K562 (cell line): Measurements from ENCODE around the gene RHD. TPM values are rescaled to one million over a fixed set of nuclear protein-coding genes. Genes with fewer than 3 reads are reported as not detected.

Experiments
- BHLHE40 ChIP-seq: IDR thresholded peaks from 2 replicates; pipeline ENCODE4 v1.6.1; 2011; ENCODE audit warnings: low read length, improper control_type of control experiment
- CHD4 ChIP-seq: fragments of 200-600 bp; sonication (generic); IDR thresholded peaks from 3 replicates; pipeline ENCODE4 v1.6.1; 2012; ENCODE audit warnings: low read depth, mild to moderate bottlenecking, mixed read lengths, low read length, inconsistent platforms; ENCODE audit not compliant: insufficient read depth, insufficient replicate concordance, poor library complexity, severe bottlenecking
- CREBBP ChIP-seq: IDR thresholded peaks from one replicate; pipeline ENCODE4 v1.6.1; 2012; ENCODE audit warnings: low read depth, mild to moderate bottlenecking, control low read depth, inconsistent platforms, low read length
- DNMT1 ChIP-seq: fragments of 450-650 bp; IDR thresholded peaks from 2 replicates; pipeline ENCODE4 v1.6.1; 2016; ENCODE audit warnings: antibody characterized with exemption, mild to moderate bottlenecking
- GABPB2 ChIP-seq: fragments of 250-450 bp; sonication (Bioruptor Pico); conservative IDR thresholded peaks from 2 replicates; pipeline ENCODE4 v1.5.1; 2021; ENCODE audit warnings: mild to moderate bottlenecking
- ILF3 ChIP-seq: fragments of 450-650 bp; IDR thresholded peaks from 2 replicates; pipeline ENCODE4 v1.6.1; 2018; ENCODE audit warnings: antibody characterized with exemption, mild to moderate bottlenecking, moderate library complexity, borderline replicate concordance
- MCM3 ChIP-seq: fragments of 450-650 bp; IDR thresholded peaks from 2 replicates; pipeline ENCODE4 v1.6.1; 2016
- MED1 ChIP-seq: sonication (generic); formaldehyde crosslinking; IDR thresholded peaks from 2 replicates; pipeline ENCODE4 v1.8.1; 2023; ENCODE audit warnings: missing genetic modification reagents, borderline replicate concordance
- MEF2D ChIP-seq: conservative IDR thresholded peaks from 2 replicates; pipeline ENCODE4 v1.6.1; 2016; ENCODE audit warnings: low read depth, missing genetic modification characterization, missing compliant biosample characterization
- PHB ChIP-seq: fragments of 250-450 bp; sonication (Bioruptor Pico); IDR thresholded peaks from 2 replicates; pipeline ENCODE4 v1.5.0; 2021
- PTRF ChIP-seq: fragments of 450-650 bp; IDR thresholded peaks from 2 replicates; pipeline ENCODE4 v1.6.1; 2016; ENCODE audit warnings: mild to moderate bottlenecking, missing genetic modification characterization, missing compliant biosample characterization
- RAD51 ChIP-seq: fragments of 450-650 bp; IDR thresholded peaks from 2 replicates; pipeline ENCODE4 v1.7.1; 2016; ENCODE audit warnings: low read depth, mild to moderate bottlenecking, borderline replicate concordance
- SAFB2 ChIP-seq: fragments of 200-400 bp; formaldehyde crosslinking; IDR thresholded peaks from 2 replicates; pipeline ENCODE4 v1.6.1; 2018; ENCODE audit warnings: borderline replicate concordance, low read length, low read depth, moderate library complexity; ENCODE audit not compliant: severe bottlenecking
- SNIP1 ChIP-seq: fragments of 450-650 bp; IDR thresholded peaks from 2 replicates; pipeline ENCODE4 v1.7.1; 2017; ENCODE audit warnings: low read depth, mild to moderate bottlenecking
- SRSF3 ChIP-seq: fragments of 200-400 bp; formaldehyde crosslinking; IDR thresholded peaks from 2 replicates; pipeline ENCODE4 v1.6.1; 2016; ENCODE audit warnings: mild to moderate bottlenecking, low read length, moderate library complexity; ENCODE audit not compliant: insufficient read depth
- ZC3H4 ChIP-seq: sonication (generic); formaldehyde crosslinking; IDR thresholded peaks from 2 replicates; pipeline ENCODE4 v1.9.0; 2021; ENCODE audit warnings: missing genetic modification reagents, borderline replicate concordance
- ZNF140 ChIP-seq: fragments of 250-450 bp; sonication (Bioruptor Pico); IDR thresholded peaks from 2 replicates; pipeline ENCODE4 v1.8.0; 2021; ENCODE audit warnings: moderate library complexity, mild to moderate bottlenecking, inconsistent platforms
- polyA plus RNA-seq, 8 experiments: library from polyadenylated mRNA; depleted of rRNA in 4 of 8; stranded (reverse) in 5 of 8; unstranded in 3 of 8; fragments of >200 nt; fragmentation: Nextera tagmentation in 2 of 8; fragmentation: Illumina TruSeq in 1 of 8; extraction: Ambion mirVana in 2 of 8; extraction: Trizol in 1 of 8; gene quantifications; 2 replicates each; pipeline versions ENCODE4 v1.2.1 to v1.2.3, GENCODE V29; 2011 to 2014; ENCODE audit warnings: inconsistent platforms in 1 of 8, missing spikeins in 1 of 8
- total RNA-seq, 7 experiments: library from RNA; depleted of rRNA in 6 of 7; stranded (reverse); fragments of >200 nt in 6 of 7; fragmentation: Illumina TruSeq in 2 of 7; extraction: Trizol in 2 of 7; gene quantifications; 2 replicates each; pipeline versions ENCODE4 v1.2.1 to v1.2.3, GENCODE V29; 2011 to 2021; ENCODE audit warnings: low replicate concordance in 1 of 7
- TF ChIP-seq, protein P1 (sequence below): sonication (generic); formaldehyde crosslinking; IDR thresholded peaks from 2 replicates; pipeline ENCODE4 v1.8.1; 2023; ENCODE audit warnings: mild to moderate bottlenecking, missing genetic modification reagents
- TF ChIP-seq, protein P2 (sequence below): fragments of 450-650 bp; formaldehyde crosslinking; IDR thresholded peaks from 2 replicates; pipeline ENCODE4 v1.4.0; 2022; ENCODE audit warnings: mild to moderate bottlenecking, moderate library complexity
- TF ChIP-seq, protein P3 (sequence below): sonication (generic); formaldehyde crosslinking; IDR thresholded peaks from 2 replicates; pipeline ENCODE4 v1.8.1; 2022; ENCODE audit warnings: missing genetic modification reagents
- TF ChIP-seq, protein P4 (sequence below): fragments of 250-450 bp; sonication (Bioruptor Pico); IDR thresholded peaks from 2 replicates; pipeline ENCODE4 v1.9.0; 2021; ENCODE audit warnings: mild to moderate bottlenecking

RHD gene
- total and polyA plus RNA-seq, 9 of the 15 experiments (the other 6 are each of a cell fraction or from before 2014, with no cell fraction given), result 8.8 to 32.4 (median 15.0) TPM

DNA sequence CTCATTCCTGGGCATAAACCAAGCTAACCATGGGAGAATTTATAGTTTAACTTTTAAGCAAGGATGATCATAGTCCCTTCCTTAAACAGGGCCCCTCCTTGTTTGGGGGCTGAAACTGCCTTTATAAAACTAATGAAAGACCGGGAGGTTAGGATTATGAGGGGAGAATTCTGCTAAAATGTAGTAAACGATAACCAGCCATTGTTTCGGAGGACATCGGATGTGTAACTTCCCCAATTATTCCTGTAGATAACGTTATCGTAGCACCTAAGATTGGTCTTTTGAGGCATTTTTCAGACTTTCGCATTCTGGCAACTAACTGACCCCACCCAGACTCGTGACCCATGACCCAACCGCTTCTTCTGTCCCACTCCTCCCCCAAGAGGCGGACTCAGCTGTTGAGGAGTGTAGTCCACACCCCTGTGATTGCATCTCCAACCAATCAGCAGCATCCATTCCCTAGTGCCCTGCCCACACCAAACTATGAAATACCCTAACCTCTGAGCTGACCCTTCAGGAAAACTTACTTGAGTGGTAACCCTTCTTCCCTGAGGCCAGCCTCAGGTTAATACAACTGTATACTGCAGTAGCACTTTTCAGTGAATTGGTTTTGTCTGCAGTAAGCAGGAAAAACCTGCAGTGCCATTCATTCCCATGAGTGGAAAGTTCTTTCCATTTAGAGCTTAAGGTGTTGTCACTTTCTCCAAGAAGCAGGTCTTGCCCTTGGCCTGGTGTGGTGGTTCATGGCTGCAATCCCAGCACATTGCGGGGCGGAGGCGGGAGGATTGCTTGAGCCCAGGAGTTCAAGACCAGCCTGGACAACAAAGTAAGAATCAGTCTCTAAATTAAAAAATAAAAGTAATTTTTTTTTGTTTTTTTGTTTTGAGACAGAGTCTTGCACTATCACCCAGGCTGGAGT, 39.2 kb upstream of the RHD start (continued):
- 0 out of 2 replicates have a peak, but pooled peaks have one; percentile 70 for TF ChIP-seq DNMT1
- no peak for TF ChIP-seq SNIP1
- TF ChIP-seq SRSF3, result no peak
- TF ChIP-seq, protein P1, sequence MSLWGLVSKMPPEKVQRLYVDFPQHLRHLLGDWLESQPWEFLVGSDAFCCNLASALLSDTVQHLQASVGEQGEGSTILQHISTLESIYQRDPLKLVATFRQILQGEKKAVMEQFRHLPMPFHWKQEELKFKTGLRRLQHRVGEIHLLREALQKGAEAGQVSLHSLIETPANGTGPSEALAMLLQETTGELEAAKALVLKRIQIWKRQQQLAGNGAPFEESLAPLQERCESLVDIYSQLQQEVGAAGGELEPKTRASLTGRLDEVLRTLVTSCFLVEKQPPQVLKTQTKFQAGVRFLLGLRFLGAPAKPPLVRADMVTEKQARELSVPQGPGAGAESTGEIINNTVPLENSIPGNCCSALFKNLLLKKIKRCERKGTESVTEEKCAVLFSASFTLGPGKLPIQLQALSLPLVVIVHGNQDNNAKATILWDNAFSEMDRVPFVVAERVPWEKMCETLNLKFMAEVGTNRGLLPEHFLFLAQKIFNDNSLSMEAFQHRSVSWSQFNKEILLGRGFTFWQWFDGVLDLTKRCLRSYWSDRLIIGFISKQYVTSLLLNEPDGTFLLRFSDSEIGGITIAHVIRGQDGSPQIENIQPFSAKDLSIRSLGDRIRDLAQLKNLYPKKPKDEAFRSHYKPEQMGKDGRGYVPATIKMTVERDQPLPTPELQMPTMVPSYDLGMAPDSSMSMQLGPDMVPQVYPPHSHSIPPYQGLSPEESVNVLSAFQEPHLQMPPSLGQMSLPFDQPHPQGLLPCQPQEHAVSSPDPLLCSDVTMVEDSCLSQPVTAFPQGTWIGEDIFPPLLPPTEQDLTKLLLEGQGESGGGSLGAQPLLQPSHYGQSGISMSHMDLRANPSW (CRISPR knock-in tag), result no peak
- TF ChIP-seq PHB (CRISPR knock-in tag), result no peak
- TF ChIP-seq MEF2D (tag), result peak; percentile 9; the same call in 1 of the 2 replicates
- peak; percentile 94 for TF ChIP-seq BHLHE40
- TF ChIP-seq, protein P2, sequence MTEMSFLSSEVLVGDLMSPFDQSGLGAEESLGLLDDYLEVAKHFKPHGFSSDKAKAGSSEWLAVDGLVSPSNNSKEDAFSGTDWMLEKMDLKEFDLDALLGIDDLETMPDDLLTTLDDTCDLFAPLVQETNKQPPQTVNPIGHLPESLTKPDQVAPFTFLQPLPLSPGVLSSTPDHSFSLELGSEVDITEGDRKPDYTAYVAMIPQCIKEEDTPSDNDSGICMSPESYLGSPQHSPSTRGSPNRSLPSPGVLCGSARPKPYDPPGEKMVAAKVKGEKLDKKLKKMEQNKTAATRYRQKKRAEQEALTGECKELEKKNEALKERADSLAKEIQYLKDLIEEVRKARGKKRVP (CRISPR knock-in tag), result no peak
- peak; percentile 80; the same call in 1 of the 2 replicates for TF ChIP-seq RAD51
- TF ChIP-seq ILF3, result peak; percentile 81; the same call in 1 of the 2 replicates
- TF ChIP-seq, protein P3, sequence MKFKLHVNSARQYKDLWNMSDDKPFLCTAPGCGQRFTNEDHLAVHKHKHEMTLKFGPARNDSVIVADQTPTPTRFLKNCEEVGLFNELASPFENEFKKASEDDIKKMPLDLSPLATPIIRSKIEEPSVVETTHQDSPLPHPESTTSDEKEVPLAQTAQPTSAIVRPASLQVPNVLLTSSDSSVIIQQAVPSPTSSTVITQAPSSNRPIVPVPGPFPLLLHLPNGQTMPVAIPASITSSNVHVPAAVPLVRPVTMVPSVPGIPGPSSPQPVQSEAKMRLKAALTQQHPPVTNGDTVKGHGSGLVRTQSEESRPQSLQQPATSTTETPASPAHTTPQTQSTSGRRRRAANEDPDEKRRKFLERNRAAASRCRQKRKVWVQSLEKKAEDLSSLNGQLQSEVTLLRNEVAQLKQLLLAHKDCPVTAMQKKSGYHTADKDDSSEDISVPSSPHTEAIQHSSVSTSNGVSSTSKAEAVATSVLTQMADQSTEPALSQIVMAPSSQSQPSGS (CRISPR knock-in tag), result no peak
- TF ChIP-seq ZNF140 (CRISPR knock-in tag), result no peak
- TF ChIP-seq MCM3, result no peak
- no peak for TF ChIP-seq CREBBP
- TF ChIP-seq ZC3H4 (CRISPR knock-in tag), result no peak; the same call in 1 of the 2 replicates
- TF ChIP-seq GABPB2 (CRISPR knock-in tag), result no peak
- TF ChIP-seq MED1 (CRISPR knock-in tag), result no peak
- TF ChIP-seq SAFB2, result no peak
- TF ChIP-seq, protein P4, sequence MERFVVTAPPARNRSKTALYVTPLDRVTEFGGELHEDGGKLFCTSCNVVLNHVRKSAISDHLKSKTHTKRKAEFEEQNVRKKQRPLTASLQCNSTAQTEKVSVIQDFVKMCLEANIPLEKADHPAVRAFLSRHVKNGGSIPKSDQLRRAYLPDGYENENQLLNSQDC (CRISPR knock-in tag), result 0 out of 2 replicates have a peak, but pooled peaks have one; percentile 12
- peak; percentile 87 for TF ChIP-seq PTRF
- TF ChIP-seq CHD4, result no peak
